ENCODE results near the gene BRINP3.

Gene BRINP3

GRCh38 chr1:190475421-190476141 lies 2.1 kb downstream of the BRINP3 start:
- Histone ChIP-seq H3K9ac (ENCODE audit: low read length) (no peak overlapping the region), H3K27ac (ENCODE audit: low read depth, low read length) (no peak overlapping the region), H3F3A (ENCODE audit: insufficient read depth) (no peaks in the 10 kb centered on the region), H3K79me2 (ENCODE audit: insufficient read depth, low read length) (no peaks in the 10 kb centered on the region), H3K4me2 (ENCODE audit: low read depth, low read length, poor library complexity, severe bottlenecking) (no peak overlapping the region), H4K20me1 (ENCODE audit: low read depth, low read length) (no peaks in the 10 kb centered on the region), H2AFZ (ENCODE audit: low read depth, low read length, severe bottlenecking) (no peak overlapping the region), H3K4me3 (ENCODE audit: insufficient read depth, low read length, poor library complexity, severe bottlenecking) (no peak overlapping the region), H3K27me3 (ENCODE audit: low read length) (no peaks in the 10 kb centered on the region), H3K9me3 (ENCODE audit: insufficient read depth, low read length) (no peaks in the 10 kb centered on the region), H3K9me2 (replicated peaks; ENCODE audit: insufficient read depth, low read length) (no peaks in the 10 kb centered on the region), H3K36me3 (ENCODE audit: low read length) (no peaks in the 10 kb centered on the region)
- TF ChIP-seq CTCF (IDR thresholded peaks at IDR 0.05; ENCODE audit: insufficient read depth, low read length, poor library complexity, severe bottlenecking) (no peak), EZH2phosphoT487 (conservative IDR thresholded peaks at IDR 0.05; ENCODE audit: low read length) (no peak)

GRCh38 chr1:190474650-190475211 lies 2.9 kb downstream of the BRINP3 start:
- Histone ChIP-seq H3K9ac (ENCODE audit: low read length) (no peak overlapping the region), H3F3A (ENCODE audit: insufficient read depth) (no peaks in the 10 kb centered on the region), H3K9me3 (ENCODE audit: insufficient read depth, low read length) (no peaks in the 10 kb centered on the region), H3K4me3 (ENCODE audit: insufficient read depth, low read length, poor library complexity, severe bottlenecking) (no peak overlapping the region), H3K27ac (ENCODE audit: low read depth, low read length) (no peak overlapping the region), H3K79me2 (ENCODE audit: insufficient read depth, low read length) (no peaks in the 10 kb centered on the region), H3K36me3 (ENCODE audit: low read length) (no peaks in the 10 kb centered on the region), H3K9me2 (replicated peaks; ENCODE audit: insufficient read depth, low read length) (no peaks in the 10 kb centered on the region), H4K20me1 (ENCODE audit: low read depth, low read length) (no peaks in the 10 kb centered on the region), H3K4me2 (ENCODE audit: low read depth, low read length, poor library complexity, severe bottlenecking) (no peak overlapping the region), H2AFZ (ENCODE audit: low read depth, low read length, severe bottlenecking) (peak overlapping the region; percentile 67), H3K27me3 (ENCODE audit: low read length) (no peaks in the 10 kb centered on the region)
- TF ChIP-seq CTCF (IDR thresholded peaks at IDR 0.05; ENCODE audit: insufficient read depth, low read length, poor library complexity, severe bottlenecking): no peak
- no peak for TF ChIP-seq EZH2phosphoT487 (conservative IDR thresholded peaks at IDR 0.05; ENCODE audit: low read length)

DNA sequence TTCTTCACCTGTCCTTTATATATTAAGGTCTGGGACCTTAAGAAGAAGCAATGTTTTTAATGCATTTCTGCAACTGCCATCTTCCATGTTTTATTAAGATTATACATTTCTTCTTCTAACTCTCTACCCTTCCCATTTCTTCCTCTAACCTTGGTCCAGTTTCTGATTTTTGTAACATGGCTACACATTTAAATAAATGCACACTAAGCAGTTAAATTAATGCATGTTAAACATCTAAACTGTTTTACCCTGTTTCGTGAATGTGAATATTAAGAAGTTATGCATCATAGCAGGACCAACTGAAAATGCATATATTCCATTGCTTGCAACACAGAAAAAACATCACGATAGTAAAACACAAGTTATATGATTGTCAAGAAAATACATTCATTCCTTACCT lies 3.7 kb downstream of the BRINP3 start:
- Histone ChIP-seq H2AFZ (ENCODE audit: low read depth, low read length, severe bottlenecking) (peak overlapping the region; percentile 67), H3K9ac (ENCODE audit: low read length) (no peak overlapping the region), H4K20me1 (ENCODE audit: low read depth, low read length) (no peaks in the 10 kb centered on the region), H3K27ac (ENCODE audit: low read depth, low read length) (no peak overlapping the region), H3K9me3 (ENCODE audit: insufficient read depth, low read length) (no peaks in the 10 kb centered on the region), H3K4me3 (ENCODE audit: insufficient read depth, low read length, poor library complexity, severe bottlenecking) (no peak overlapping the region), H3K9me2 (replicated peaks; ENCODE audit: insufficient read depth, low read length) (no peaks in the 10 kb centered on the region), H3K79me2 (ENCODE audit: insufficient read depth, low read length) (no peaks in the 10 kb centered on the region), H3F3A (ENCODE audit: insufficient read depth) (no peaks in the 10 kb centered on the region), H3K36me3 (ENCODE audit: low read length) (no peaks in the 10 kb centered on the region), H3K4me2 (ENCODE audit: low read depth, low read length, poor library complexity, severe bottlenecking) (no peak overlapping the region), H3K27me3 (ENCODE audit: low read length) (no peaks in the 10 kb centered on the region)
- TF ChIP-seq CTCF (IDR thresholded peaks at IDR 0.05; ENCODE audit: insufficient read depth, low read length, poor library complexity, severe bottlenecking): no peak
- no peak for TF ChIP-seq EZH2phosphoT487 (conservative IDR thresholded peaks at IDR 0.05; ENCODE audit: low read length)

Data from SU-DHL-6 (cell line).